Choroid plexus epithelial cell (primary cell): Measurements from ENCODE around the gene PDLIM7.

Experiments used
- DNase-seq: peaks from one replicate; pipeline ENCODE4 v3.0.0-alpha.2; 2010; ENCODE audit warnings: low read depth
- H3K4me3 ChIP-seq: 2 replicates; pipeline ENCODE4 v1.5.1; 2011; ENCODE audit warnings: low read depth, mild to moderate bottlenecking, control low read depth, low read length, moderate library complexity
- TF ChIP-seq, protein P1 (sequence below): conservative IDR thresholded peaks from 2 replicates; pipeline ENCODE4 v1.5.1; 2011; ENCODE audit warnings: low read depth, mild to moderate bottlenecking, control low read depth, inconsistent platforms, low read length, moderate library complexity

Gene PDLIM7

DNA sequence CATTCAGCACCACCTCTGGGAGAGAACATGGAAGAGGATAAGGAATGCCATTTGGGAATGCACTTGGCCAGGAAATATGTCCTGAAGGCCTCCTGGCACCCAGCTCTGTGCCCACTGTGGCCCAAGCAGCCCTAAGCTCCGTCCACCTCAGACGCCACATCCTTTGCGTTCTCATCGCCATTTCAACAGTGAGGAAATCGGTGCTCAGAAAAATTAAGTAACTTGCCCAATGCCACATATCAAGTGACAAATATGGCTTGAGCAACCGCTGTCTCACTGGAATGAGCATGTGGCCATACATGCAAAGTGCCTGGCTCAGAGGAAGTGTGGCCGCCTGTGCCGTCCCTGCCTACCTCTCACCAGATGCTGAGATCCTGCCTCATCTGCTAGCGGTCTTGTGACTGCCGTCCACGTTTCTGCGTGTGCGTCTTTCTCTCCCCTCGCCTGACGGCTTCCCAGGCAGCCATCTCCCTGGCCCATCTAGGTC, 13.2 kb upstream of the PDLIM7 start:
- DNase-seq: no peak
- no peak overlapping the region for H3K4me3 ChIP-seq
- TF ChIP-seq, protein P1, sequence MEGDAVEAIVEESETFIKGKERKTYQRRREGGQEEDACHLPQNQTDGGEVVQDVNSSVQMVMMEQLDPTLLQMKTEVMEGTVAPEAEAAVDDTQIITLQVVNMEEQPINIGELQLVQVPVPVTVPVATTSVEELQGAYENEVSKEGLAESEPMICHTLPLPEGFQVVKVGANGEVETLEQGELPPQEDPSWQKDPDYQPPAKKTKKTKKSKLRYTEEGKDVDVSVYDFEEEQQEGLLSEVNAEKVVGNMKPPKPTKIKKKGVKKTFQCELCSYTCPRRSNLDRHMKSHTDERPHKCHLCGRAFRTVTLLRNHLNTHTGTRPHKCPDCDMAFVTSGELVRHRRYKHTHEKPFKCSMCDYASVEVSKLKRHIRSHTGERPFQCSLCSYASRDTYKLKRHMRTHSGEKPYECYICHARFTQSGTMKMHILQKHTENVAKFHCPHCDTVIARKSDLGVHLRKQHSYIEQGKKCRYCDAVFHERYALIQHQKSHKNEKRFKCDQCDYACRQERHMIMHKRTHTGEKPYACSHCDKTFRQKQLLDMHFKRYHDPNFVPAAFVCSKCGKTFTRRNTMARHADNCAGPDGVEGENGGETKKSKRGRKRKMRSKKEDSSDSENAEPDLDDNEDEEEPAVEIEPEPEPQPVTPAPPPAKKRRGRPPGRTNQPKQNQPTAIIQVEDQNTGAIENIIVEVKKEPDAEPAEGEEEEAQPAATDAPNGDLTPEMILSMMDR: no peak

DNA sequence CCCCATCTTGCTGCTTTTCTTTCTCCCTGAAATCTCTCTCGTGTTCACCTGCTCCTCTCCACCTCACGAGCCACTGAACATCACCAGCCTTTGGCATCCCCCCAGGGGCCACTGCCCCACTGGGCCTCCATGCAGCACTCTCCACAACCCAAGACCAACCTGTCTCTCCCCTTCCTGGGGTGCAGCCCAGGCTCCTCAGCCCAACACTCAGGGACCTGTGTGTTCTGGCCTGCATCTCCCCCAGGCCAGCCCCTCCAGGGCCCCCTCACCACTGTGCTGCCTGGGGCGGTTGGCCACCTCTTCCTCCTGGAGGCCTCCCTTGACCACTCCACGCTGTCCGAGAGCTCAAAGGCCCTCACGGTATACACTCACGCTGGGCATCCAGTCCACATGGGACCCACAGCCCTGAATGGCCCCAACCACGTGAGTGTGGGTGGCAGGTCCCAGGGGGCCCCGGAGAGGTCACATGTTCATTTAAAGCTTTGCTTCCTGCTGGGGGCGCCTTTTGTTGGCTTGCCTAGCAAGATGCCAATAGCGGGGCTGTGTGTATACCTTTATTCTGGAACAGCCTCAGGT, 12.7 kb upstream of the PDLIM7 start:
- no peak overlapping the region for H3K4me3 ChIP-seq
- DNase-seq: no peak
- TF ChIP-seq, protein P1: no peak

DNA sequence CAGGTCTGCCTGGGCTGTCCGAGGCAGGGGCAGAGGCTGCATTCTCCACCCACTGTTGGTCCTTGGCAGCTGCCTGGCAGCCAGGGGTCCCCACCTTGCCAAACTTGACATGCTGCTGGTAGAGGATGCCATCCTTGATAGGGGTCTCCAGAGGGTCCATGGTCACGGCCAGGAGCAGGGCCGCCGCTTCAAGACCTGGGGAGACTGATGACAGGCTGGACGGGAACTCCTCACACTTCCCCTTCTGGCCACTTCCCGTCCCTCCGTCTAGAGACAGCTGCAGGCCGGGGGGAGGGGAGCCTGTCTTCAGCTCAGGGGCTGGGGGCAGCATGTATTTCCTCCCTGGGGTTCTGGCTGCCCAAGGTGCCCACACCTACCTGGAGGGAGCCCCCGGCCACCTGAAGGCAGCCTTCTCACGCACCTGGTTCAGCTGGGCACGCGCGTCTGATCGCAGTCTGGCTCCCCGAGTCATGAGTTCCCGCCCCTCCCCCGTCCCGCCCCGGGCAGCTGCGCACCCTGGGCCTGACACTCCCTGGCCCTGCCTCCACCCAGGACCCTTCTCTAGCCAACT, 12.1 kb upstream of the PDLIM7 start, which contains the start of gene DOK3:
Gene DOK3, minus strand, starts transcription at position 446 of the 571 bp plus-strand sequence. Its CDS starts 286 bp downstream, at position 160.
- TF ChIP-seq, protein P1: no peak
- DNase-seq: no peak
- no peak within 1 kb of the TSS for H3K4me3 ChIP-seq

DNA sequence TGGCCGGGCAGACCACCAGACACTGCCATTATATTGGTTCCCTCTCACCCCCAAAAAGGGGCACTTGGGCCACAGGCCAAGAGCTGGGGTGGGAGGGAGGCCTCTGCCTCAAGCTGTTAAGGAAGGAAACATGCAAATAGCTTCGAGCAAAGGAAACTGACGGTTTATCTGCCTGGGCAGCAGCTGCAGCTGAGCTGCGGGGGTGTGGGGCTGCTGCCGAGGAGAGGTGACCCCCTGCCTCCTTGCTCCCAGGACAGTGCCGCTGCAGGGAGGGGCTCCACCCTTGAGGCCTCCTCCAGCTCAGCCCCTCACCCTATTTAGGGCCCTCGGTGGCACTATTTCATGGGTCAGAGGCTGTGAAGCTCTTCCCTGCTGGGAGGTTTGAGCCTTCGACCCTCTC, 11.4 kb upstream of the PDLIM7 start:
- H3K4me3 ChIP-seq: no peak overlapping the region
- TF ChIP-seq, protein P1: no peak

DNA sequence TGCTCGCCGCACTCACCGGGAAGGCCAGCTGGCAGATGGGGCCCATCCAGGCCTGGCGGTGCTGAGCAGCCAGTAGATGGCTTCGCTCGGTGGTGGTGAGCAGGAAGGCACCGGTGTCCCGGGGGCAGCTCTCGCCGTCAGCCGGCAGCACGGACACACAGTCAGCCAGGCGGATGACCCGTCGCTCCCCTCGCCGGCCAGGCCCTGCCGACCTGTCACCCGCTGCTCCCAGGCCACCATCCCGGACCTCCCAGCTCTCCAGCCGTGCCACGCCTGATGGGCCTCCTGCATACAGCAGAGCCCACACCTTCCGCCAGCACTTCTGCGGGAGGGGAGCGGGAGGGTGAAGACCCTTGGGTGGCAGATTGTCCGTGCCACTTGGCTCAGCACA, 10.8 kb upstream of the PDLIM7 start:
- no peak overlapping the region for H3K4me3 ChIP-seq
- no peak for DNase-seq
- TF ChIP-seq, protein P1: no peak

More for the DNA sequence above, 11.4 kb upstream of the PDLIM7 start:
- DNase-seq: no peak

DNA sequence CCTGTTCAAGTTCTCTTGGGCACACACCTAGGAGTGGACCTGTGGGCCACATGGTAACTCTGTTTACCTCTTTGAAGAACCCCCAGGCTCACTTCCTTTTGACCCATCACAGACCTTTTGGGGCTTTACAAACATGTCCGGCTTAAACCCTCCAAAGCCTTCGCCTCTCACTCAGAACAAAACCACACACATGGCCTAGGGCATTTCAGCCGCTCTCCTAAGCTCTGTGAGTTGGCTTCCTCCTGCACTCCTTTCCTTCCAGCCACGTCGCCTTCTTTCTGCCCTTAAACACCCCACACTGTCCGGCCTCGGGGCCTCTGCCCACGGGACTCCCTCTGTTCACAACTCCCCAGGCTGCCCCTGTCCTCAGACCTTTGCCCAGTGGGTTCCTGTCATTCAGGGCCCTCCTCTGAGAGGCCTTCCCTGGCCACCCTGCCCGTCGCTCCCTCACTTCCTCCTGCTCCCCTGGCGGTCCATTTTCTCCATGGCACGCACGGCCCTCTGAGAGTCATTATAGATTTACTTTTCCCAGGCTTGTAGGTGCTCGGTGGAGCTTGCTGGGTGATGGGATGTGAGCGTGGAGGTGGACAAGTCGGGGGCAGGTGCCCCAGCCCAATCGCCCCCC, 10.3 kb upstream of the PDLIM7 start:
- no peak for DNase-seq
- TF ChIP-seq, protein P1: no peak

DNA sequence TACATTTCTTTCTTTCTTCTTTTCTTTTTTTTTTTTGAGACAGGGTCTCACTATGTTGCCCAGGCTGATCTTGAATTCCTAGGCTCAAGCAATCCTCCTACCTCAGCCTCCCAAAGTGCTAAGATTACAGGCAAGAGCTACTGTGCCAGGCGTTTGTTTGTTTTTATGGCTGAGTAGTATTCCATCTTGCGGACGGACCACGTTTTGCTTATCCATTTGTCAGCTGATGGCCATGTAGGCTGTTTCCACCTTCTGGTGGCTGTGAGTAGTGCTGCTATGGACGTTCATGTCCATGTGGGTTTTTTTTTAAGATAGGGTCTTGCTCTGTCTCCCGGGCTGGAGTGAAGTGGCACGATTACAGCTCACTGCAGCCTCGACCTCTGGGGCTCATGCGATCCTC, 9.8 kb upstream of the PDLIM7 start:
- H3K4me3 ChIP-seq: no peak overlapping the region
- DNase-seq: peak; percentile 58
- TF ChIP-seq, protein P1: peak; percentile 55

More for the DNA sequence above, 10.3 kb upstream of the PDLIM7 start:
- no peak overlapping the region for H3K4me3 ChIP-seq
